GM18951 (cell line): Measurements from ENCODE around the gene SMG6.

Experiments
- POLR2A ChIP-seq: IDR thresholded peaks from 4 replicates; pipeline ENCODE4 v1.6.1; 2011; ENCODE audit warnings: mild to moderate bottlenecking; ENCODE audit not compliant: insufficient read length, insufficient read depth; ENCODE audit errors: extremely low read depth
- in situ Hi-C: fragments of 300-500 bp; cut with MboI; formaldehyde crosslinking; loops from one replicate; pipeline ENCODE4 v1.12.0; 2022; ENCODE audit warnings: low sequenced_read_pairs, mixed read lengths, inconsistent platforms; ENCODE audit not compliant: unreplicated experiment

Gene SMG6

GRCh38 chr17:2125013-2125535 lies 178.5 kb downstream of the SMG6 start:
- TF ChIP-seq POLR2A: no peak

GRCh38 chr17:2124391-2124790 lies 179.2 kb downstream of the SMG6 start:
- TF ChIP-seq POLR2A: no peak
- in situ Hi-C loops: no loop called here

More at GRCh38 chr17:2125013-2125535, 178.5 kb downstream of the SMG6 start:
- in situ Hi-C loops: no loop called here

GRCh38 chr17:2123375-2124251 lies 180.0 kb downstream of the SMG6 start:
- in situ Hi-C loops: no loop called here
- TF ChIP-seq POLR2A: no peak

GRCh38 chr17:2122641-2123302 lies 180.8 kb downstream of the SMG6 start:
- in situ Hi-C loops: no loop called here
- TF ChIP-seq POLR2A: no peak

GRCh38 chr17:2120586-2121335 lies 182.8 kb downstream of the SMG6 start:
- TF ChIP-seq POLR2A: no peak
- in situ Hi-C loops: no loop called here

- in situ Hi-C loops: no loop called here
These were observed 190.3 kb downstream of the SMG6 start for GRCh38 chr17:2113279-2113622.

GRCh38 chr17:2111691-2112090 lies 191.9 kb downstream of the SMG6 start:
- TF ChIP-seq POLR2A: no peak
- in situ Hi-C loops: no loop called here

More at GRCh38 chr17:2113279-2113622, 190.3 kb downstream of the SMG6 start:
- TF ChIP-seq POLR2A: no peak

- in situ Hi-C loops: no loop called here
- TF ChIP-seq POLR2A: no peak
These were observed 193.1 kb downstream of the SMG6 start for GRCh38 chr17:2110436-2110835.

GRCh38 chr17:2108170-2108569 lies 195.4 kb downstream of the SMG6 start:
- TF ChIP-seq POLR2A: no peak
- in situ Hi-C loops: no loop called here

GRCh38 chr17:2107506-2107905 lies 196.1 kb downstream of the SMG6 start:
- in situ Hi-C loops: no loop called here
- no peak for TF ChIP-seq POLR2A

- TF ChIP-seq POLR2A: no peak
- in situ Hi-C loops: no loop called here
These were observed 196.5 kb downstream of the SMG6 start for GRCh38 chr17:2107050-2107449.

- no peak for TF ChIP-seq POLR2A
- in situ Hi-C loops: no loop called here
These were observed 197.2 kb downstream of the SMG6 start for GRCh38 chr17:2106308-2106955.

- in situ Hi-C loops: no loop called here
- no peak for TF ChIP-seq POLR2A
These were observed 197.9 kb downstream of the SMG6 start for GRCh38 chr17:2105663-2106062.
